ENCODE results near the gene SIAH2.

SIAH2 gene

DNA sequence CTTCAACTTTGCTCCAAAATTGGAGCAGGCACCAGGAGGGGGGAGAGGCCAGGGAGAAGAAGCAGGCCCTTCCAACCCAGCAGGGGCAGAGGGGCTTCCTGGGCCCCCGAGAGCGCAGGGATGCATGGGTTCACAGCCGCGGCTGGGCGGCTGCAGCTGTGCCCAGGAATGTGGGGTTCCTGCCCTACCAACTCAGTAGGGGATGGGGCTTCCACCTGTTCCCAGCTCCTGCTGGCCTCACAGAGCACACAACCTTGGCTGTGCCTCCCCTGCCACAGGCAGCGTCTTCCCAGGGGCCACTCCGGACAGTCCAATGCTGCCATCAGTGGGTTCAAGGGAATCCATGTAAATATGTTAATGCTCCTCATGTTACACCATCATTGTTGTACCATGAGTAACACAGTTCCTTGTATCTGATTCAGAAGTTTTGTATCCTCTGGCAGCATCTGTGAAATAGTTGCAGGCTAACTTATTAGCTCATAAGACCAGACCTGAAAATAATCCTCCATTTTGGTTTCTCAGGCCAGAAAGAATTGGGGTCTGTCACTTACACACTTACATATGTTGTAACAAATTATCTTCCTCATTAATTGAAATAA, 12.1 kb upstream of the SIAH2 start:
- DNase-seq (ENCODE audit: low spot score) = no peak

DNA sequence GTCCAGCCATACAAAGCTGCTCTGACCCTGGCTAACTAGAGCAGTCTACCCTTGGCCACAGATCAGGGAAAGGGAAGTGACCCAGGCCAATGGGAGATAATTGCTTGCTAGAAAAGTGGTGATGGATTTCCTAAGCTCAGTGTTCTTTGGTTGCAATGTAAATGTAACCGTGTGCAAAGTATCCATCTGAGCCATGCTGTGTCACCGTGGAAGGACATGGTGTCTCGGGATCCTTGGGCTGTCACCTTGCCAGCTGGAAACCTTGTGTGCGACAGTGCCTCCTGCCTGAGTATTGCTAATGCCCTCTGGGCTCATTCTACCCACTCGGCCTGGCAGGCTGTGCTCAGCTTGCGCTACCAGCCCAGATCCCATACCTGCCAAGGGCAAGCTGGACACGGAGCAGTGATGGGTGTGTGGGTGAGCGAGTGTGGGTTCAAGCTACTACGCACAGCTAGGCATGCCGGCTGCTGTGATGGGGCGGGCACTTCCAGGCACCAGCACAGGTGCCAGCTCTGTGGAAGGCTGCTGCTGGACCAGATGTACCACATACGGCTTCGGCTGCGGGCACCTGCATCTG, 10.7 kb upstream of the SIAH2 start:
- DNase-seq (ENCODE audit: low spot score) = no peak

DNA sequence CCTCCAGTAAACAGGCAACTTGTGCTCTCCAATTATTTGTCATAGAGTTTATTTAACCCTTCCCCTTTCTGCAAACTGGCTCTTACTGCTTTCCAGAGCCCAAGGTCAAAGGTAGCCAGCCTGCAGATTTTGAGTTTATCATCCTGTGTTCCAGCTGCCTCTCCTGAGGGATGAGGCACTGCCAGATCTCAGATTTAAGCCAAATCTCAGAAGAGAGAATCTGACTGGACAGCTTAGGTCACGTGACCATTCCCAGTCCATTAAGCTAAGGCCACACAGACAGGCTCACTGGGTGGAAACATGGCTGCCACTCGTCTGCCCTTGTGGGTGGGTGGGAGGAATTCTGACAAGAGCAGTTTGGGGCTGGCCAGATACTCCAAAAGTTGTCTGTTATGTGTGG, 8.6 kb upstream of the SIAH2 start:
- DNase-seq (ENCODE audit: low spot score) = no peak

DNA sequence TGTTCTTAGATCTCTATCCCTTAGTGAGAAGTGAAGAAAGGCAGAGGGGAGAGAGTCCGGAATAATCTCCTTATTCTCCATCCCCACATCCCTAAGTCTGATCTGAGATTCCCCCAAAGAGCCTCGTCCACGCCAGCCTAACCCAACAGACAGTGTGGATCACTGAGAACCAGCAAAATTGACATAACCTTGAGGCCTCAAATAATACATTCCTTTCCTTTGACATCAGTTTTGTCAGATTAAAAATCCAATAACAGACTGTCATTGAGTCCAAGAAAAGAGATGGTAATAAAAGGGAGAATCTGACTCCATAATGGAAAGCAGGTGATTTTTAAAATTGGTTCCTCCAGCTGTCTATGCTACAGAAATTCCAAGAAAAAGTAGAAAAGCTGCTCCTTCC, 7.7 kb upstream of the SIAH2 start:
- DNase-seq (ENCODE audit: low spot score) = no peak

DNA sequence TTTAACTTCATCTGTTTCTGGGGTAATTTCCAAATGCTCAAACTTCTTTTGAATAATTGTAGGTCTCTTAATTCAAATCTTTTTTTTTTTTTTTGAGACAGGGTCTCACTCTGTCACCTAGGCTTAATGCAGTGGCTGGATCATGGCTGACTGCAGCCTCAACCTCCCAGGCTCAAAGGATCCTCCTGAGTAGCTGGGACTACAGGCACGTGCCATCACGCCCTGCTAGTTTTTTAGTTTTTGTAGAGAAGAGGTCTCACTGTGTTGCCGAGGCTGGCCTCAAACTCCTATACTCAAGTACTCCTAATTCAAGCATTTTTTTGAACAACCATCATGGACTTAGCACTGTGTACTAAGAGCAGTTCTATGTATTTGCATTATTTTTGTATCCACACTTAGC, 3.8 kb upstream of the SIAH2 start:
- DNase-seq (ENCODE audit: low spot score) = no peak

DNA sequence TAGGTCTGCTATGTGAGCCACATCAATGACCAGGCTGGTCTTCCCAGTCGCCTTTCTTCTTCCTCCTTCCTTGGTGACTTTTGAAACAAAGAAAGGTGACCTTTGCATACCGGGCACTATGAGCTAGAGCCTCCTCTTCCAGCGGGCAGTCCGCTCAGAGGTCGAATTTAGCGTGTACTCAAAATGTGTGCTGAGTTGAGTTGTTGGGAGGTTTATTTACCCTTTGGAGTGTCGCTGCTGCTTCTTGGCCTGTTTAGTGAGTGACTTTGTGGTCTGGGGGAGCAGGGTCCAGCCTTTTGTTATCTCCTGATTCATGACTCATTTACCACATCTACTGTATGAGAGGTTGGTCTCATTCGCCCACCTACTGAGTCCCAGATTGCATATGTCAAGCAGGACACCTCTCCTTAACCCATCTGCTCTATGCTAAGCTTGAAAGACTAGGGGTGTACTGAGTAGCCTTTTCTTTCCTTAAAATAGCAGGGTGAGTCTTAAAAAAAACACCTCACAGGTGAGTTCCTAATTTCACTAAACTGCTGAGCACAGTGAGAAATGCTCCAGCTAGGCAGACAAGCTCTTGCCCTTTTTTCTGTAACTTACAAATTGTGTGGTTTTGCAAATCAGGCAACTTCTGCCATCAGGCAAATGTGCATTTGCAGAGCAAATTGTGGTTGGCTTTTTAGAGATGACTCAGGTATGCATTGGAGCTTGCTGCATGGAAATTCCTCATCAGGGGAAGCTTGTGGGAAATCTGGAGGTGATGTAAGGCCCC, 3.2 kb upstream of the SIAH2 start:
- DNase-seq (ENCODE audit: low spot score) = no peak

DNA sequence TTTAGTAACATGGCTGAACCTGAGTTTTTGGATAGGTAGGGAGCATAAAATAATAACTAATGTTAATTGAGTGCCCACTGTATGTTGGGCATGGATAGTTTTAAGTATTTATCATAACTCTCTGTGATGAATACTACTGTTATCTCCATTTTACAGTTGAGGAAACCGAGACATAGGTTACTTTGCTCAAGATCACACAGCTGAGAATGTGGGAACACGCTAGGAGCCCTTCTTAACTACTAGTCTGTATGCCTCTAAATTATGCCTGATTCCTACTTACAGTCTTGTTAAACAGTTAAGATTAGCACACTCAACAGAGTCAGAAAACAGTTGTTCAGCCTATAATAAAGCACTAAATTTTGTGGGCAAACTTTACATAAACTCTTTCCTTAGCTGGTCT, 2.0 kb upstream of the SIAH2 start:
- no peak for DNase-seq (ENCODE audit: low spot score)

DNA sequence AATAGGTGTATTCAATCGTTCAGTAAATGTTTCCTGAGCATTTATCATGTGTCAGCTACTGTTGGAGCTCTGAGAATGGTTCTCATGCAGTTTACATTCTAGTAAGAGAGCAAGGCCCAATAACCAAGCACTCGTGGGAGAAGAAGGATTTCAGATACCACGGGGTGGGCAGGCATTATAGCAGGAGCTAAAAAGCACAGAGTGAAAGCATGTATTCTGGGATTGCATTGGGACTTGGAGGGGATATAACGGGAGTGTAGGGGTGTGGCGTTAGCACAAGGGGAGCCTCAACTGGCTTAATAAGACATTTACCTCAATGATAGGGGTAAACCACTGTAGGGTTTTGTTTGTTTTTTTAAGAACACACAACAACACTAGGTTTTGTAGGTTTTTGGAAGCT, 1.6 kb upstream of the SIAH2 start:
- DNase-seq (ENCODE audit: low spot score) = no peak

DNA sequence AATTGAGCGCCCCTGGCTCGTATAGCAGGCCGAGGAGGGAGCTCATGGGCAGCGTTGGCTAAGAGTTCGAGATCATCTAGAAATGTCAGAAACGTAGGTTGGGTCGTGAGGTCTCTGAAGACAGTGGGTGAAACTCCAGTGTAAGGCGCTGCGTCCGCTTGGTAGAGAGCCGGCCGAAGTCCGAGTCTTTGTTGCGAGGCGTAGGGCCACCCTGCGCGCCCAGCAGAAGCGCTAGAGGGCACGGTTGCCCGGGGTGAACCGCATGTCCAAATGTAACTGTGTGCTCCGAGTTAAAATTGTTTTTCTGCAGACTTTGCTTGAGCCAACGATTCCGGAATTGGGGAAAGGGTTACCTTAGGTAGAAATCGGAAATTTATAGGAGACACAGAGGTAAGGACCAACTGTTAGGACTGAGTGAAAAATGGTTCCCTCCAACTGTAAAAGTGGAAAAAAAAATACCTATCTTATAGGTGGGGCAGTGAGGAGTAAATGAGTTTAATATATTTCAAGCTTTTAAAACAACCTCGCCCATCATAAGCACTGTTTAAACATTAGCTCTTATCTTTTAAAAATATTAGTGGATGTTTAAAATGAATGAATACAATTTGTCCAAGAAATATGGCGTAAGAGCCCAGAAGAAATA, 993 bp upstream of the SIAH2 start:
- DNase-seq (ENCODE audit: low spot score) = peak; percentile 66

DNA sequence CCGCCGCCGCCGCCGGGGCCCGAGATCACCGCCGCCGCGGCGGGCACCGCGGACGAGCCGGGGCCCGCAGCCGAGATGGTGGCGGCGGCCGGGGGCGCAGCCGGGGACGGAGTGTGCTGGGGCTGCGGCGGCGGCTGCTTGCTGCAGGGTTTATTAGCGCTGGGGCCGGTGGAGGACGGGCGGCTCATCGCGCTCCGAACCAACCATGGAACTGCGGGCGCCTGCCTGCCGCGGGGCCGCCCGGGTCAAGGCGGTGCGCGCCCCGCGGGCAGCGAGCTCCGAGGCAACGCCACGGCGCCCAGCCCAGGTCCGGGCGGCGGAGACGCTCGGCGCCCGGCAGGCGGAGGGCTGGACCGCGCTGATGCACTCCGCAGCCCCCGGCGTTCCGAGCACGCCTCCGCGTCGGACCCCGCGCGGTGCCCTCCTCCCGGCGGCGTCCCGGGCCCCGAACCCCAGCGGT, 277 bp downstream of the SIAH2 start:
- no peak for DNase-seq (ENCODE audit: low spot score)

DNA sequence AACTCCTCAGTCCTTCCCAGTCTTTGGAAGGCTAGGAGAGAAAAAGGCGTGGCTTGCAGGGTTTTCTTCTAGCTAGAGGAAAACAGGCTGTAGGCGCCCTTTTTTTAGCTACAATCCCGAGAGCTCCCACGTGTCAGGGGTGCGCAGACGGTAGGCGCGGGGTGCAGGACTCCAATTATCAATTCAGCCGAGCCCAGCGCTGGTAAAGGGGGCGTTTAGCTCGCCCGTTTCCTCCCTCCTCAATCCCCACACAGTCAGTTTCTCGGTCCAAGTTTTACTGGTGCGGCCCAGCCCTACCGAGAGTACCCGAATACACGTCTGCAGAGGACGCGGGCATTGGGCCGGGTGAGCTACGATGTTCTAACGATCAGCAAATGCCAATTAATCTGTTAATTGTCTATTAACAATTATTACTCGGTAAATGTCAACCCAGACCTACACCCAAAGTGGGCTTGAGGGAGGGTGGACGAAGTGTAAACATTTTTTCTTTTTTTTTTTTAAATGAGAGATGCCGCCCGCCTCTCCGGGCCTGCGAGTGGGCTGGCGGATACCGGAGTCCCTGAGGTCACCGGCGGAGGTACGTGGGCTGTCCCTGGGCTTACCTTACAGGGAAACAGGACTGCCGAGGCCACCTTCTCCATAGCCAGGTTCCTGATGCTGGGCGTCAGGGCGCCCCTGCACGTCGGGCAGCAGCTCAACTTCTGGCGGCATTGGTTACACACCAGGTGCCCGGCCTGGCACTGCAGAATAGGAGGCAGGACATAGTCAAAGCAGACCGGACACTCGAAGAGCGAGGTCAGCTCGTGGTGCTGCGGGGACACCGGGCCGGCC, 923 bp downstream of the SIAH2 start:
- peak; percentile 64 for DNase-seq (ENCODE audit: low spot score)

DNA sequence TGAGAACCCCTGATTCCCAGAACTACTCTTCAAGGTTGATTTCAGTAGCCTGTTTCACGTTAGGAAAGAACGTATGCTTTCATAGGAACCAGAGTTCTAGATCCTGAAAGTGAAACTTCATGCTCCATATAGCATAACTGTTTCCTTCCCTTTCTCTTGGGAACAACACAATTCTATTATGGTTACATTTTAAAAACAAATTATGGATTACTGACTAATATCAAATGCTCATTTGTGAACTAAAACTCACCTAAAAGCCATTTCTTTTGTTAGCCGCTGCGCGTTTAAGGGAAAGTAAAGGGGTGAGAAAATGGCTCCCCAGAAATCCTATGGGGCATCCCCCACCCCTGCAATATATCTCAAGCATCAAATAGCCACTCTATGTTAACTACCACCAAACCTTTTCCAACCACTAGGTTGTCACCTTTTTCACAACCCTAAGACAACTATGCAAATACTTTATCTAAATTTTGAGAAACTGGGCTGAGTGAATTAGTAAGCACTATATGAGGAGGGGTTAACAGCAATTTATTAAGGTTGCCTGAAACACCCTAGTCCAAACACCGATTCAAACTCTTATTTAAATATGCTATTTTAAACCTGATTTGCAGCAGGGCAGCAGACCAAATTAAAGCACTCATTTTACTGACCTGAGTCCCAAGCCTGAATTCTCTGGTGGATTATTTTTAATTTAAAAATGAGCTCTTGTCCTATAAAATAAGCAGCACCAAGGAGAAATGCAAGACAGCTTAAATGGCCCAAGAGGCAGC, 2.4 kb downstream of the SIAH2 start:
- no peak for DNase-seq (ENCODE audit: low spot score)

DNA sequence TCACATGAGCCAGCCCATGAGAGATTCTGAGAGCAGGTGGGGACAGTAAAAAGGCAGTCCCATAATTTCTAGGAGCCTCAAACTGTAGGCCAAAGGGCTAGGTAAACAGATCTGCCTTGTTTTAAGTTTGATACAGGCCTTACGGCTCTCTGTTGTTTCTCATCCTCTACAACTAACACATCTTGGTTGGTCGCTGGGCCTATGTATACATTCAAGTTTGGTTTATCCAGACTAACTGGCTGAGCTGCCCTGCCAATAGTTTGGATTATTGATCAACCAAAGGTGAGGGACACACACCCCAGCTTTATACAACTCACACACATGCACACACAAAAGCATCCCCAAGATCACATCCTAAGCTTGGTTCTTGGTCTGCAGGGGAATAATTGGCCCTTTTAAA, 3.0 kb downstream of the SIAH2 start:
- no peak for DNase-seq (ENCODE audit: low spot score)

DNA sequence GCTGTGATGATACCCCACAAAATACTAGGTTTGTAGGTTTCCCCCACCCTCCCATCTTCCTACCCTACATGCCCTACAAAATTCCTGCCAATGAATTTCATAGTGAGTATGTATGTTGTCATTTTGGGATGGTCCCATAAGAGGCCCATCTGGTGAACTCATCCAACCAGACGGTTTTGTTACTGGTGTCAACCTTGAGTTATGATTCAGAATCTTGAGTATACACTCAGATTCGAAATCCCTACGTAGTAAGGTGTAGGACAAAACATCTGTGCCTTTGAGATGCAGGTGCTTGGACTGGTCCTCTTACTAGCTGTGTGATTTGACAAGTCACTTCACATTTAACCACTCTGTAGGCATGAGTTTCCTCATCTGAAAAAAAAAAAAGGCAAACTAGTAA, 3.6 kb downstream of the SIAH2 start:
- no peak for DNase-seq (ENCODE audit: low spot score)

DNA sequence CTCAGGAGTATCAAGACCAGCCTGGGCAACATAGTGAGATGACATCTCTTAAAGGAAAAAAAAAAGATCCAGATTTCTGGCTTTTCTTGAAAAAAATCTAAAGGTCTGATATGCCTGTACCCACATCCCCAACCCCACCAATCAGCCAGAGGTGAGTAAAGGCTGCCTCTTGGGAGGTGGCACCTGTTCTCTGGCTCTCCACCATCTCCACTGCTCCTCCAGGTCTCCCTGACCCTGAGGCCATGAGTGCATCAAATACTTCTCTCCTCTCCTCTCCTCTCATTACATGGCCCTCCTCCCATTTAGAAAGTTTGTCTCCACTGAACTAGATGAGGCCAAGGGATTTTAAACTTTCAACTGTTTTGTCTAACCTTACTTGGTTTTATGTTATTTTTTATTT, 5.2 kb downstream of the SIAH2 start:
- no peak for DNase-seq (ENCODE audit: low spot score)

DNA sequence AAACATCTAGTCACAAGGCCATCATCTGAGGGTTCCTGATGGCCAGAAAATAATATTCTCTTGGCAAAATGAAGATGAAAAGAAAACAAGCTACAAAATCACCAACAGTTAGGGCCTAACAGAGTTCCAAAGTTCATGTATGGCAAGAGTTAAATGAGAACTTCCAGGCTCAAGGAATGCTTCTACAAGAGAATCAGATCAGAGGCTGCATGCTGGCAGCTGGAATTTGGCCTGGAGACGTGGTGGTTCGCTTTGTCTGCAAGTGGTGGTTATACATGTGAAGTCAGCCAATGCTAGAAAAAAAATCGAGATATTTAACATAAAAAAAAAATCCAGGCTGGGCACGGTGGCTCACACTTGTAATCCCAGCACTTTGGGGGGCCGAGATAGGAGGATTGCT, 5.6 kb downstream of the SIAH2 start:
- no peak for DNase-seq (ENCODE audit: low spot score)

DNA sequence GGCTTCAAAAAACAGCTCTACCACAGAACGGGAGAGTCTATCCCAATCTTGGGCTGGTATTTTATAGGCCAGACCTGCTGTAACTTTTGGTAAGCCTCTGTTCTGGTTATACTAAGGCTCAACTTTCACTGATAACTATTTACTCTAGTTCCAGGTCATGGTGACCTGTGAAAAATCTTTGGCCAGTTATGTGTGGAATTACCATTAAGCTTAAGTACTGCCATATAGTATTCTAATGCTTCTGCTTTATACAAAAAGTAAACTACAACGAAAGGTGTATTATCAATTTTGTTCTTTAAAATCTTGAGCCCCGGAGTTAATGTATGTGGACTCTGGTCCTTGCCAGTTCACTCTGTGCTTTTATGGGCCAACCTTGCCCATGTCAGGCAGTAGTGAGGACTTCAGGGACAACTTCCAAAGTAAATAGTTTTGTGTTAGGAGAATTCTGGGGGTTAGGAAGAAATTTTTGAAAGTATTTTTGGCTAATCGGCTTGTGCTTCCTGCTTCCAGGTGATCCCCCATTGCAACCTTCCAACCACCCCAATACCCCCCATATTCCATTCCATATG, 6.4 kb downstream of the SIAH2 start:
- DNase-seq (ENCODE audit: low spot score) = no peak

DNA sequence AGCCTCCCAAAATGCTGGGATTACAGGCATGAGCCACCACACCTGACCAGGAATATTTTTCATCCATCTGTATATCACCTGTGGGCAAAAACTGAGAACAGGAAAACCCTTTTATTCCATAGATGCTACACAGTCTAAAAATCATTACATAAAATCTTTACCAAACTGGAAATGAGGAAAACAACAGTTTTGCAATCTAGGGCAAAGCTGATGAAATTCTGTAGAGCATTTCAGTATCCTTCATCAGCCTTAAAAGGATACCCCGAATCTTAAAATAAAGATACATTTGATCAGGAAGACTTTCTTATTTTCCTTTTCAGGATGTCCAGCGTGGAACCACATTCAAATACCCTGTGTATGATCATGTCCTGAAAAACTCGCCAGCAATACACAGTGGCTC, 7.1 kb downstream of the SIAH2 start:
- no peak for DNase-seq (ENCODE audit: low spot score)

DNA sequence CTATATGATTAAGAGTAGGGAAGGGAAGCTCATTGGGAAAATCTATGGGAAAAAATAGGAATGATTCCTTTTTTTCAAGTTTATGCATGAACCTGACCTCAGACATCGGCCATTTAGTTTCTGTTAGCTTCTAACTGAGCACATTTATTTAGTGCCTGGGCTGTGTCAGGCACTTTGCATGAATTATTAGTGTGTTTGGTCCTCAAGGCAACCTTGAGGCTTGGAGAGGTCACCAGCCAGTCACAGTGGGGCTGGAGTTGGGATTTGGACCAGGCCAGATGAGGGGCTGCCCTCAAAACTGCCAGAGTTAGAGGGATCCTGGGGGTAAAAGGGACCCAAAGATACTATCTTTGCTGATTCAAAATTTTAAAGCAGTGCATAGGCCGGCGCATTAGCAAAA, 8.1 kb downstream of the SIAH2 start:
- DNase-seq (ENCODE audit: low spot score) = no peak

DNA sequence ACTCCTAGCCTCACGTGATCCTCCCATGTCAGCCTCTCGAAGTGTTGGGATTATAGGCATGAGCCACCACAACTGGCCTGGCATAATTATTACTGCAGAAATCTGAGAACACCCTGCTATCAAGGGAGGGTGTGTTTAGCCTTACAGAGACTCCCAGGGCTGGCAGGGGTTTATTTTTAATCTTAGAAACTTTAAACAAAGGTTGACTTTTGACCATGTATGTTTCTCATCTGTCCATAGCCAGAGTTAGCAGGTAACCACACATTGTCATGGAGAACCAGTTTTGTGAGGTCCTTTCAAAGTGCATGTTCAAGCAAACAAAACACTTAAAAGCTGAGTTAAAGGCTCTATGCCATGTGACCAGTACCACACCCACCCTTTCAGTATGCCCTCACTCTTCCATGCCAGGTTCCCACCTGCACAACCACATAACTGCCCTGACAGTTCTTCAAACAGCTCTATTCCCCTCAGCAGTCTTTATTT, 11.1 kb downstream of the SIAH2 start:
- DNase-seq (ENCODE audit: low spot score) = no peak

DNA sequence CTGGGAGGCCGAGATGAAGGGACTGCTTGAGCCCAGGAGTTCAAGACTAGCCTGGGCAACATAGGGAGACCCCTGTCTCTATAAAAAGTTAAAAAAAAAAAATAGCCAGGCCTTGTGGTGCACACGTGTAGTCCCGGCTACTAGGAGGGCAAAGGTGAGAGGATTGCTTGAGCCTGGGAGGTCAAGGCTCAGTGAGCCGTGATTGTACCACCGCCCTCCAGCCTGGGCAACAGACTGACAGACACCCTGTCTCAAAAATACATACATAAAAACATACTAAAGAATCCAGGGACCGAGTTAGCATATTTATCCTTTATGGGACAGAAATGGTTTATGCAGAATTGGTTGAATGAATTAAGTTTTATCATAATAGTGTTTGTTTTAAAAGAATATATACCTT, 13.7 kb downstream of the SIAH2 start:
- DNase-seq (ENCODE audit: low spot score) = no peak

Data from LoVo (cell line).